HFFc6 (cell line): Measurements from ENCODE around the gene DIDO1. TPM values are rescaled to one million over a fixed set of nuclear protein-coding genes. Genes with fewer than 3 reads are reported as not detected.
A peak's percentile ranks its signal among the peaks of the same experiment; 100 is the strongest.

Experiments used
- DNase-seq: peaks from one replicate; pipeline ENCODE4 v3.0.0-alpha.2; 2018
- H3K27ac Mint-ChIP-seq: 2 replicates; pipeline ENCODE4 v1.8.0; 2020; ENCODE audit warnings: mild to moderate bottlenecking, mixed read lengths
- H3K27me3 Mint-ChIP-seq: 2 replicates; pipeline ENCODE4 v1.8.0; 2021; ENCODE audit warnings: mild to moderate bottlenecking, moderate library complexity, mixed read lengths; ENCODE audit not compliant: insufficient read depth
- H3K36me3 Mint-ChIP-seq: 2 replicates; pipeline ENCODE4 v1.8.0; 2021; ENCODE audit warnings: low read depth, mixed read lengths
- H3K4me1 Mint-ChIP-seq: 2 replicates; pipeline ENCODE4 v1.8.0; 2020; ENCODE audit warnings: low read depth, mixed read lengths
- H3K4me3 Mint-ChIP-seq: 2 replicates; pipeline ENCODE4 v1.8.0; 2020; ENCODE audit warnings: mild to moderate bottlenecking, moderate library complexity, mixed read lengths
- H3K9me3 Mint-ChIP-seq: 2 replicates; pipeline ENCODE4 v1.8.0; 2020; ENCODE audit warnings: mild to moderate bottlenecking, mixed read lengths
- CTCF ChIP-seq: fragments of 200-600 bp; sonication (generic); IDR thresholded peaks from 2 replicates; pipeline ENCODE4 v1.5.0; 2021; ENCODE audit warnings: antibody characterized with exemption, mild to moderate bottlenecking
- total RNA-seq, 6 experiments: library from RNA; stranded (reverse); fragmentation: NEBNext Ultra II Directional; extraction: Animal tissue kit (Norgen Biotek cat#: 25700); gene quantifications; 2 replicates in 1 of 6; 3 replicates in 5 of 6; pipeline ENCODE4 v1.2.3, GENCODE V29; 2021

Gene DIDO1
- total RNA-seq, 6 experiments from 2014 or later, result 31.9 to 36.1 (median 34.8) TPM

DNA sequence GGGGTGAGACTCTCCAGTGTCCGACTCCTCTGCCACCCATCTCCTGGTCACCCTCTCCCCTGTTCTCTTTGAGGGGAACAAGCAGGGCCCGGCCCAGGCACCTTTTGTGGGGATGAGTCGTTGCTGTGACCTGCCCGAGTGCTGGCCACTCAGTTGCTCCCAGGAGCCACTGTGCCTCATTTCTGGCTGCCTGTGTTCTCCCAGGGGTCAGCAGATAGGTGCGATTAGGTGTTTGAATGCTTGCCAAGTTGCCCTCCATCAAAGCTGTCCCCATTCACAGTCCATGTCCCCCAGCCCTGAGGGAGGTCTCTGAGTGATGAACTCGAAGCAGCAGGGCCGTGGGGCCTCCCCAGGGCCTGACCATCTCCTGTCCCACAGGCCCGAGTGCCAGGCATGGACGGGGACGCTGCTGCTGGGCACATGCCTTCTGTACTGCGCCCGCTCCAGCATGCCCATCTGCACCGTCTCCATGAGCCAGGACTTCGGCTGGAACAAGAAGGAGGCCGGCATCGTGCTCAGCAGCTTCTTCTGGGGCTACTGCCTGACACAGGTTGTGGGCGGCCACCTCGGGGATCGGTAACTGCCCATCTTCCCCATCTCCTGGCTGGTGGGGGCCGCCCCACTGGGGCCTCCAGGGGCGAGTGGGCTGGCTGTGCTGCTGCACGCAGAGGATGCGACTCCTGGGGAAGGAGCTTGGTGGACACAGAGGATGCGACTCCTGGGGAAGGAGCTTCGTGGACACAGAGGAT, 30.3 kb upstream of the DIDO1 start:
- no peak for TF ChIP-seq CTCF
- Mint-ChIP-seq H3K4me3 (no peak overlapping the region), H3K27ac (no peak overlapping the region), H3K9me3 (no peaks in the 10 kb centered on the region), H3K27me3 (no peaks in the 10 kb centered on the region; the same call in 1 of the 2 replicates), H3K36me3 (no peaks in the 10 kb centered on the region), H3K4me1 (peaks cover 9% of the 10 kb centered on the region)
- no peak for DNase-seq

- no peaks in the 10 kb centered on the region; the same call in 1 of the 2 replicates for H3K27me3 Mint-ChIP-seq
- 0 out of 2 replicates have a peak, but pooled peaks cover under 1% of the 10 kb centered on the region for H3K36me3 Mint-ChIP-seq
- H3K4me3 Mint-ChIP-seq, result no peak overlapping the region
- H3K27ac Mint-ChIP-seq, result no peak overlapping the region
- no peaks in the 10 kb centered on the region for H3K9me3 Mint-ChIP-seq
- TF ChIP-seq CTCF, result no peak
- no peak for DNase-seq
- H3K4me1 Mint-ChIP-seq, result peaks cover 9% of the 10 kb centered on the region
These were observed 29.4 kb upstream of the DIDO1 start for GRCh38 chr20:62955519-62956386.

DNA sequence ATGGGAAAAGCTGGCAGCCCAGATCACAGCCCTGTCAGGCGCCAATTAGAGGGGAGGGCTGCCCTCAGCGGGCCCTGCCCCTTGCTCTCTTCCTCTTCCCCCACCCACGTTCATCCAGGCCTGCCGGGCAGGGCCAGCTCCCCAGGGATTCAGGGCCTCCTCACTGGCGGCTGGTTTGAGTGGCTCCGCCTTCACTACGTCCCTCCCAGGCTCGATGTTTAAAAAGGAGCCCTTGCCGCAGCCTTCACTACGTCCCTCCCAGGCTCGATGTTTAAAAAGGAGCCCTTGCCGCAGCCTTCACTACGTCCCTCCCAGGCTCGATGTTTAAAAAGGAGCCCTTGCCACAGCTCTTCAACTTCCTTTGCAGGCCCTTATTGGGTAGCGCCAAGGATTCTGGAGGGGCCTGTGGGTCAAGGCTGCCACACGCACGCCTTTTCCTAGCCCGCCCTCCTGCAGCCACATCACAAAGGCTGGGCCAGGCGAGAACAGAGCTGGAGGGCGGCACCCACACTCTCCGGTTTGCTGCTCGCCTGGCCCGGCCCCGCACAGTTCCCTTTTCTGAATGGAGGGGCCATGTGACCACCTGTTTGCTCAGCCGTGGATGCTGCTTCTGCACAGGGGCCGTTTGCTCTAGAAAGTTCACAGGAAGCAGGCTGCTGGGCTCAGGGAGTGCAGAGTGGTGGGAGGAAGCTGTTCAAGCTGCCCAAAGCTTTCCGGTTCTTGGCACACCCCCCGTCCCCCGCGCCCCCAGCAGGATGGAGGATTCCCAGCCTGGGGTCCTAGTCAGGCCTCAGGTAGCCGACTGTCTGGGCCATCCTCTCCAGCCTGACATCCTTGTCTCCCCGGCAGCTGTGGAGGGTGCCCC, 27.8 kb upstream of the DIDO1 start:
- Mint-ChIP-seq H3K27me3 (no peaks in the 10 kb centered on the region), H3K27ac (peak overlapping the region; percentile 84), H3K36me3 (peaks cover 17% of the 10 kb centered on the region), H3K9me3 (no peaks in the 10 kb centered on the region), H3K4me1 (peaks cover 9% of the 10 kb centered on the region), H3K4me3 (peak overlapping the region; percentile 80)
- no peak for TF ChIP-seq CTCF
- peak; percentile 64 for DNase-seq

- Mint-ChIP-seq H3K9me3 (no peaks in the 10 kb centered on the region), H3K4me1 (peaks cover 9% of the 10 kb centered on the region), H3K36me3 (peaks cover 26% of the 10 kb centered on the region), H3K27ac (peak overlapping the region; percentile 84), H3K4me3 (peak overlapping the region; percentile 80), H3K27me3 (no peaks in the 10 kb centered on the region)
- no peak; the same call in 1 of the 2 replicates for TF ChIP-seq CTCF
- peak; percentile 17 for DNase-seq
These were observed 26.9 kb upstream of the DIDO1 start for GRCh38 chr20:62952968-62953838.
